GM12865 (cell line): ENCODE data around the gene LIN37.

Experiments used
- DNase-seq: peaks from one replicate; pipeline ENCODE4 v3.0.0; 2010; ENCODE audit warnings: low read depth
- H3K4me3 ChIP-seq: 2 replicates; pipeline ENCODE4 v1.5.1; 2011; ENCODE audit warnings: mild to moderate bottlenecking, low read depth, low read length, control low read depth
- TF ChIP-seq, protein P1 (sequence below): IDR thresholded peaks from 2 replicates; pipeline ENCODE4 v1.5.1; 2011; ENCODE audit warnings: low read length, control low read depth, low read depth, inconsistent platforms; ENCODE audit not compliant: insufficient read depth; ENCODE audit errors: missing control alignments

LIN37 gene

DNA sequence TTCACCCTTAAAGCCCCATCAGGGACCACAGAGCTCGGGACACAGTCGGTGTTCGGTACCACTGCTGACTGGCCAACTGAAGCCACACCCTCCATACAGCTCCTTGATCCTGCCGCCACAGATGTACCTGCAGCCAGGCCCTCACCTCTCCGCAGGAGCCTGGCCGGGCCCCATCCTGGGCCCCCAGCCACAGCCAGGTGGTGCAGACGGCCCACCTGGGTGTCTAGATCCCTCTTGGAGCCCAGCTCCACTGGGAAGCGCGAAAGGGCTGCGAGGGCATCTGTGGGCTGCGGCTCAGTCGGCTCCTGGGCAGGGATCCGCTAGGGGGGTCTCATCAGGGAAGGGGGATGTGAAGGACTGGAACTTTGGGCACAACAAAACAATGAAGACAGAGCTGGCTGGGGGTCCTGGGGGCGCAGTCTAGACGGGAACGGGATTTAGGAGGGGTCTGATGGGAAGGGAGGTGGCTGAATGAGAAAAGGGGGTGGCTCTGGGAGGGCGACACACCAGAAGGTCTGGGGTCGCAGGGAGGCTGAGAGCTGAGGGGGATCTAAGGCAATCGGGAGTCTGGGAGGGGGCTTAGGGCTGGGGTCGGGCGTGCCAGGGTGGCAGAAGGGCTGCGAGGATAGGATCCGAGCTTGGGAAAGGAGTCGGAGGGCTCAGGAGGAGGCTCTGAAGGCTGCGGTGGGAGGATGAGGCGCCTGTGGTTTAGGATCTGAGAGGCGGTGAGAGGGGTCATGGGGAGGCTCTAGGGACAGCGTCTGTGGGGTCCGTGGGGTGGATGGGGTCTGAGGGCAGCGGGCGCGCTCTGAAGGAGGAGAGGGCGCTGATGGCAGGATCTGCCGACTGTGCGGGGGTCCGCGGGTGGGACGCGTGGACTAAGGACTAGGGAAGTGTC lies 48.5 kb downstream of the LIN37 start:
- TF ChIP-seq, protein P1, sequence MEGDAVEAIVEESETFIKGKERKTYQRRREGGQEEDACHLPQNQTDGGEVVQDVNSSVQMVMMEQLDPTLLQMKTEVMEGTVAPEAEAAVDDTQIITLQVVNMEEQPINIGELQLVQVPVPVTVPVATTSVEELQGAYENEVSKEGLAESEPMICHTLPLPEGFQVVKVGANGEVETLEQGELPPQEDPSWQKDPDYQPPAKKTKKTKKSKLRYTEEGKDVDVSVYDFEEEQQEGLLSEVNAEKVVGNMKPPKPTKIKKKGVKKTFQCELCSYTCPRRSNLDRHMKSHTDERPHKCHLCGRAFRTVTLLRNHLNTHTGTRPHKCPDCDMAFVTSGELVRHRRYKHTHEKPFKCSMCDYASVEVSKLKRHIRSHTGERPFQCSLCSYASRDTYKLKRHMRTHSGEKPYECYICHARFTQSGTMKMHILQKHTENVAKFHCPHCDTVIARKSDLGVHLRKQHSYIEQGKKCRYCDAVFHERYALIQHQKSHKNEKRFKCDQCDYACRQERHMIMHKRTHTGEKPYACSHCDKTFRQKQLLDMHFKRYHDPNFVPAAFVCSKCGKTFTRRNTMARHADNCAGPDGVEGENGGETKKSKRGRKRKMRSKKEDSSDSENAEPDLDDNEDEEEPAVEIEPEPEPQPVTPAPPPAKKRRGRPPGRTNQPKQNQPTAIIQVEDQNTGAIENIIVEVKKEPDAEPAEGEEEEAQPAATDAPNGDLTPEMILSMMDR, result no peak
- H3K4me3 ChIP-seq, result no peak overlapping the region
- no peak for DNase-seq

DNA sequence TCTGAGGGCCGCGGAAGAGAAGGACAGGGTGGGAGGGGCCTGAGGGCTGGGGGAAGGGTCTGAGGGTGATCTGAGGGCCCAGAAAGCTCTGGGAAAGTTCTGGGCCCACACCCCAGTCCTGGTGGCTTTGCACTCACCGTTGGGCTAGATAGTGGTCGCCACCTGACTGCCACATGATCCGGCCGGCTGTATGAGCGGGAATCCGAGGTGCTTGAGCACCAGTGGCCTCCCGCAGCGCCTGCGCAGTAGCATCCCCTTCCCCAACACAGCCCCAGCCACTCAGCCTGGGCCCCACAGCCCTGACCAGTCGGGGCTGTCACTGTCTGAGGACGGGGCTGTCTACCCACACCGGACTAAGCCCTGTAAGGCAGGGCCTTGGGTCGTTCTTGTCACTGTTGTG lies 49.3 kb downstream of the LIN37 start:
- TF ChIP-seq, protein P1, result no peak
- DNase-seq, result no peak
- H3K4me3 ChIP-seq, result no peak overlapping the region

DNA sequence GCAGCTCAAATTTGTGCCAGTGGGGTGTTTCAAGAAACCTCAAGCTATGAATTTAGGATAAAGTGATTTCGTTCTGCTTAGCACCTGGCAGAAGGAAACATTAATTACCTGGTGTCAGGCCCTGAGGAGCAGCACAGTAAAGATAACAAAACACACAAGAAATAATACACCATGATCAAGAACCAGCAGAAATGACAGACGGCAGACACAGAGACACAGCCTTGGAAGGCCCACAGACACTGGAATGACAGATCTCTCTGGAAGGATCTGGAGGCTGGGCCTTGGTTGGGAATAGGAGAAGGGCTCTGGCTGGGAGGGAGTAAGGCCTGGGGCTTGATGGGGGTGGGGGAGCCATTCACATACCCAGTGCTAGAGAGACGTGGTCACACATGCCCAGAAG lies 53.5 kb downstream of the LIN37 start:
- TF ChIP-seq, protein P1, result no peak
- no peak overlapping the region for H3K4me3 ChIP-seq
- no peak for DNase-seq
